Mammary epithelial cell (primary cell): Measurements from ENCODE around the gene WDR46.

Source experiments
- EZH2 ChIP-seq: IDR thresholded peaks from 2 replicates; pipeline ENCODE4 v1.6.1; 2012; ENCODE audit warnings: low read length, inconsistent platforms, borderline replicate concordance
- TF ChIP-seq, protein P1 (sequence below), 2 donors: IDR thresholded peaks in 1 of 2; conservative IDR thresholded peaks in 1 of 2; 2 replicates each; pipeline ENCODE4 v1.5.1; 2011 to 2012; ENCODE audit warnings: inconsistent platforms in 2 of 2, low read length in 2 of 2, mild to moderate bottlenecking in 2 of 2, control low read depth in 1 of 2, low read depth in 1 of 2; ENCODE audit not compliant: insufficient read depth in 1 of 2; ENCODE audit errors: extremely low read depth in 1 of 2

DNA sequence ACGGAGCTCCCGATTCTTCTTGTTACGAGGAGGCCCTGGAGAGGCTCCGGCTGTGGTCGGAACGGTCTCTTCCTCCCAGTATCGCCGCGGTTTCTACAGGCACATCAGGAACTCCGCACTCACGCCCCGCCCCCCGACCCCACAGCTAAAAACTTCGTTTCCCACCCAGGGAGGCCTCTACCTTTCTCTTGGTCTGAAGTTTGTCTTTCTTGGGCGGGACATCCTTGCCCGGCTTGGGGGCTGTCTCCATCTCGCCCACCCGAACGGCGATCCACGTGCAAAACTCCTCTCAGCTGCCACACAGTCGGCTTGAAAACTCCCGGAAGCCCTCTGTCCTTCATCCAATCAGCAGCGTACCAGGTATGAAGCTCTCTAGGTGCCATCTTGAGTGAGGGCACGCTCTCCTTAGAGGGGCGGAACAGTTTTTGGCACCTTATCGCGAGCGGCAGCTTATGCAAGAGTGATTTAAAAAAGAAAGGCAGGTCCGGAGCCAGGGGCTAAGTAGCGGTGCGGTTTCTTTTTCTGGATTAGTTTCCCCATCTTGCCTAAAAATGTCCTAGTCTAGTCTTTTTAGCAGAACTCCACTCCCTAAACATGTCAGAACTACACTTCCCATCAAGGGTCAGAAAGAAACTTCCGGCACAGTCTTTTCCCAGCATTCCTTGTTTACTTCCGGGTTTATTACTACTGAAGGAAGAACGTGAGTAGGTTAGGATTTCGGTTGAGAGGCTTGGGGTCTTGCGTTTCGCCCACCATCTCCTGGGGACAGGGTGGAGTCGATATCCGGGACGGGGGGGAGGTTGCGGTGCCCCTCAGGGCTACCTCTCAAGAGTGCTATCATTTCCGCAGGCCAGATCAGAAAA, at the start of gene WDR46, which contains the start of gene PFDN6:
- TF ChIP-seq, protein P1, sequence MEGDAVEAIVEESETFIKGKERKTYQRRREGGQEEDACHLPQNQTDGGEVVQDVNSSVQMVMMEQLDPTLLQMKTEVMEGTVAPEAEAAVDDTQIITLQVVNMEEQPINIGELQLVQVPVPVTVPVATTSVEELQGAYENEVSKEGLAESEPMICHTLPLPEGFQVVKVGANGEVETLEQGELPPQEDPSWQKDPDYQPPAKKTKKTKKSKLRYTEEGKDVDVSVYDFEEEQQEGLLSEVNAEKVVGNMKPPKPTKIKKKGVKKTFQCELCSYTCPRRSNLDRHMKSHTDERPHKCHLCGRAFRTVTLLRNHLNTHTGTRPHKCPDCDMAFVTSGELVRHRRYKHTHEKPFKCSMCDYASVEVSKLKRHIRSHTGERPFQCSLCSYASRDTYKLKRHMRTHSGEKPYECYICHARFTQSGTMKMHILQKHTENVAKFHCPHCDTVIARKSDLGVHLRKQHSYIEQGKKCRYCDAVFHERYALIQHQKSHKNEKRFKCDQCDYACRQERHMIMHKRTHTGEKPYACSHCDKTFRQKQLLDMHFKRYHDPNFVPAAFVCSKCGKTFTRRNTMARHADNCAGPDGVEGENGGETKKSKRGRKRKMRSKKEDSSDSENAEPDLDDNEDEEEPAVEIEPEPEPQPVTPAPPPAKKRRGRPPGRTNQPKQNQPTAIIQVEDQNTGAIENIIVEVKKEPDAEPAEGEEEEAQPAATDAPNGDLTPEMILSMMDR (conservative IDR thresholded peaks at IDR 0.05 in 1 of 2, IDR thresholded peaks at IDR 0.05 in 1 of 2; ENCODE audit: extremely low read depth in 1 of 2, insufficient read depth in 1 of 2, low read depth in 1 of 2, low read length in 2 of 2) = no peak
- no peak for TF ChIP-seq EZH2
